HG03439 (cell line): Measurements from ENCODE around the gene SRGAP3.
"Not testable (repeated sequence)": the region's sequence is repeated elsewhere in the genome, so short reads cannot be mapped to it uniquely, and the experiment has no call there.

Source experiments
- ATAC-seq: cut with Tn5 transposase; IDR thresholded peaks from one replicate; pipeline ENCODE4 v1.9.1; 2021; ENCODE audit warnings: mild to moderate bottlenecking, moderate library complexity; ENCODE audit not compliant: unreplicated experiment

SRGAP3 gene

DNA sequence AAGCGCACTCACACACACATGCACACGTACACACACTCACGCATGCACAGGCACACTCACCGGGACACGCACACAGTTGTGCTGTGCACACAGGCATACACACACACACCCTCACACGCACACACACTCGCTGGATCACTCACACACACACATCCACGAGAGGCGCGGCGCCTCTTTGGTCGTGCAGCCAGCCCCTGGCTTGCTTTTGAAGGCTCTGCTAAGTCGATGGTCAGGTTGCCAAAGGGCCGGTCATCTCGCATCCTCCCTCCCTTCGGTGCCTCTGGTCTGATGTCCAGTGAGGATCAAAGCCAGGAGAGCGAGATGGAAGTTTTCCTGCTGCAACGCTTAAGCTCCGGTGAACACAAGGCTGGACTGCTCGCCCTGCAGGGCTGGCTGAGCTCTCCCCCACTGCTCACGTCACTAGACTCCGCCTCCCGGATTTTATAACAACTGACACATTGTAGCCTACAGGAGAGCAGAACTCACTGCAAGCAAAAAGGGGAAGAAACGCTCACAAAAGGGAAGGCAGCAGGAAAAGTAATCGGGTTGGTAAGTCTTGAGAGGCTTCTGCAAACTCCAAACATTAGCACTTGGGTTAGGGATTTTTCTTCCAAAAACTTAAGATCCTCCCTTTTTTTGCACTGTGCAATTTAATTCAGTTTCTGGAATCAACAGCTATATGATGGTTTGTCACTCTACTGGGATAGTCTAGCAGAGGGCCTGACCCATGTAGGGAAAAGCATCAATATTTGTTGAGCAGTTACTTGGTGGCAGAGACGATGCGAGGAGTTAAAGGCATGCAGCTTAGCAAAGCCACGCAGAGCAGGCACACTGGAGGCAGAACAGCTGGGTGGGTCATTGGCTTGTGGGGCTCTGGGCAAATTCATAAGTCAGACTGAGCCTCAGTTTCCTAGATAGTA is at the start of gene SRGAP3:
Gene SRGAP3 (minus strand): TSS at position 374 of the 920 bp plus-strand sequence. CDS start 695 bp downstream, outside the sequence.
- peak; percentile 100 for ATAC-seq

DNA sequence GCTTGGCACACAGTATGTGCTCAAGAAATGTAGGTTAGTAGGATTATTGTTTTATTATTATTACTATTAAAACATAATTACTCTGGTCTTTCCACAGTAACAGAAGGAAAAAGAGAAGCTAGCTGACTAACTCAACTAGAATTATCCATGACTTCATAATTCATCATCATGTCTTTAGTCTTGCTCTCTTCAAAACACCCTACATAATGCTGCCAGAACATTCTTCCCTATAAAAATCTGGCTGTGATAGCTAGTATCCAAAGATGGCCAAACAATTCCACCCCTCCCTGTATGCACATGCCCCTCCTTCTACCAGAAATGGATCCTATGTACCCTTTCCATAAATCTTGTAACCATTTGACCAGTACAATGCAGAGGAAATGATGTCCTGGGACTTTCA is 48.8 kb upstream of the SRGAP3 start:
- no peak for ATAC-seq

DNA sequence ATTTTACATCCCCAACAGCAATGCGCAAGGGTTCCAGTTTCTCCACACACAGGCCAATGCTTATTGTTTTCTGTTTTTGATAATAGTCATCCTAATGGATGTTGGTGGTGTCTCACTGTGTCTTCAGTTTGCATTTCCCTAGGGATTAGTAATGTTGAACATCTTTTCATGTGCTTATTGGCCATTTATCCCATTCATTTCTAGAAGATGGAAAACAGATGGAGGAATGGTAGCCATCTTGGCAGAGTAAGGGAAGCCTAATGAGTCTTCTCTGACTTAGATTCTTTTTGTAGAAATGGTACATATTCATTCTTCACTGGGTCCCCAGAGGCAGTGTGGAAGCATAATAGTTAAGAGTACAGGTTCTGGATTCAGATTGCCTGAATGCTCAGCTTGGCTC is 46.8 kb upstream of the SRGAP3 start:
- no peak for ATAC-seq

DNA sequence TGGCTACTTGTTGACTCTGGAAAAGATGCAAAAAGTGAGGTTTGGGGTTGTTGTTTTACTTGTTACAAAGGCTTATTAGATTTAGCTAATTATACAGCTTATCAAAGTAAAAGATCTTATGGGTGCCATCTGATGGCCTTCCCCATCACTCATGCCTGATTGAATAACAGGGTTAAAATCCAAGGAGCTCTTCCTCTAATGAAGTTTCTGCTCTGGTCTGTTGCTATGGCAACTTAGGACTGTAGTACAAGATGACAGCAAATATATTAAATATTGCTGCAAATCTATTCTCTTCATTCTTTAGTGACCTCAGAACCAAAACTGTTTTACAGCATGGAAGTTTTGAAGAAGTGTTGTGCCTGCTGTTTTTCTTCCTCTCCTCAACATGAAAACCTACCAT is 45.6 kb upstream of the SRGAP3 start:
- no peak for ATAC-seq

DNA sequence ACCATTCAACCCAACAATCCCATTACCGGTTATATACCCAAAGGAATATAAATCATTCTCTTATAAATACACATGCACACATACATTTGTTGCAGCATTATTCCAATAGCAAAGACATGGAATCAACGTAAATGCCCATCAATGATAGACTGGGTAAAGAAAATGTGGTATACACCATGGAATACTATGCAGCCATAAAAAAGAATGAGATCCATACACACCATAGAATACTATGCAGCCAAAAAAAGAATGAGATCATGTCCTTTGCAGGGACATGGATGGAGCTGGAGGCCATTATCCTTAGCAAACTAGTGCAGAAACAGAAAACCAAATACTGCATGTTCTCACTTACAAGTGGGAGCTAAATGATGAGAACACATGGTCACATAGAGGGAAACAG is 44.5 kb upstream of the SRGAP3 start:
- not testable (repeated sequence) for ATAC-seq

DNA sequence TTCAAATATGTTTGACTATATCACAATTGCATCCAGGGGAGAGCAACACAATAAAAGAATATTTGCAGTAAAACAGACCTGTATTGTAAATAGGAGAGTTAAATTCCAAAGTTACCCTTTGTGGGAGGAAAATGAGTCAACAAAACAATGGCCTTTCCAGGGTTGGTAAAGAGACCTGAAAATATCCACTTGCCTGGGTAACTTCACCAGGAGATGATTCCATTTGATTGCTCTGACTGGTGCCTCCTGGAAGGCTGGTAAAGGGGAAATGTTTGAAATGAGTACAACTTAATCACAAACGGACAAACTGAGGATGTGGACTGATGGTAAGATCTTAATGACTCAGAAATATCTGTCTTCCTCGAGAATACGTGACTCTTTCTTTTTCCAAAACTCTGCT is 43.6 kb upstream of the SRGAP3 start:
- ATAC-seq: no peak

DNA sequence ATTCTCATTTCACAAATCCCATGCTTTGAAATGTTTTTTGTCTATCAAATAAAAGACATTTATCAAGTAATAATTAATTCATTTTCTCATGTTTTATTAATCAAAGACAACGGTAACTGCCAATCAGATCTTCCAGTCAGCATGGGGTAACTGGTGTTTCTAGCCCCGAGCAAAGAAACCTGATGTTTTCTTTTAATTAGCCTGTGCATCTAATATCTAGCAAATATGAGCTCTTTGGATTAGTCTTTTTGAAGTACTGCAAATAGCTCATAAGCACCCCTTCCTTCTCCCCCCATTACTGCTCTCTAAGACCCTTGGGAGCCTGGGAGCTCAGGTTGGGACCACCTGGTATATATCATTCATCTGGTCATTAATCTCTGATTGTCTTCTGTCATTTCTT is 43.1 kb upstream of the SRGAP3 start:
- no peak for ATAC-seq

DNA sequence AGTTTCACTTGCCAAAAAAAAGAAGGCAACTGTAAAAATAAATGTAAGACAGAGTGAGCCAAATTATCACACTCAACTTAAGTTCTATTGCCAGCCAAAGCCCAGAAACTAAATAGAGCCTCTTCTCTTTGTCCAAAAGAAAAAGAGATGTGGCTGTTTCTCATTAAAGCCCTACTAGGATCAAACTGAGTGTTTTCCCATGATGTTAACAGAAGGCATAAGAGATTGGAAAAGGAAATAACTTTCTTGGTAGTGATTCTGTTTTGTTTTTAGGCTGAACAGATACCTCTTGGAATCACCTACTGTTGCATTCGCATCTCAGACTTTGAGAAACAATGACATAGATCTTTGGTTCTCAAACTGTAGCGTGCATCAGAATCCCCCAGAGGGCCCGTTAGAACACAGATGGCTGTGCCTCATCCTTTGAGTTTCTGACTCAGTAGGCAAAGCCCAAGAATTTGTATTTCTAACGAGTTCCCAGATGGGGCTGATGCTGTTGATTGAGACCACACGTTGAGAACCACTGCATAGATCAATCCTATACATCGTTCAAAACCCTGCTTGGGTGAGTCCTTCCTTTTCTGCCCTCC is 42.5 kb upstream of the SRGAP3 start:
- no peak for ATAC-seq

DNA sequence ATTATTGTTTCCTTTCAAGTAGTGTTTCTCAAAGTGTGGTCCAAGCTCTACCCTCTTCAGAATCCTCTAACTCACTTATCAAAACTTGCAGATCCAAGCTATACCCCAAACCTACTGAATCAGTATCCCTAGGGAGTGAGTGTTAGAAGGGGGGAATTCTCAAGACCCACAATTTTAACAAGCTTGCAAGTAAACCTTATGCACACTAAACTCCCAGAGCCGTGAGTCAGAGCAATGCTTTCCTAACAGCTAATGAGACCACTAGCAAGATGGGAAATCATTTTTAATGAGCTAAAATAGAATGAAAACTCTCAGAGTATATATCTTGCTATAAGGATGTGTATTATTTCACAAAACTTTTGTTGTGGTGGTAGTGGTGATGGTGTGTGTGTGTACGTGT is 41.1 kb upstream of the SRGAP3 start:
- no peak for ATAC-seq

DNA sequence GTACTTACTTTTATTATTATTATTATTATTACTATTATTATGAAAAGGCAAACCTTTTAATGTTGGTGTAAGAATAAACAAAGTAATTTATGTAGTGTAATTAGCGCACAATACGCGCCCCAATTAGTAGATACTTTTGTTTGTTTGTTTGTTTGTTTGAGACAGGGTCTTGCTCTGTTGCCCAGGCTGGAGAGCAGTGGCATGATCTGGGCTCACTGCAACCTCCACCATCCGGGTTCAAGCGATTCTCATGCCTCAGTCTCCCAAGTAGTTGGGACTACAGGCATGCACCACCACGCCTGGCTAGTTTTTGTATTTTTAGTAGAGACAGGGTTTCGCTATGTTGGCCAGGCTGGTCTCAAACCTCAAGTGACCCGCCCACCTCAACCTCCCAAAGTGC is 32.1 kb upstream of the SRGAP3 start:
- not testable (repeated sequence) for ATAC-seq

DNA sequence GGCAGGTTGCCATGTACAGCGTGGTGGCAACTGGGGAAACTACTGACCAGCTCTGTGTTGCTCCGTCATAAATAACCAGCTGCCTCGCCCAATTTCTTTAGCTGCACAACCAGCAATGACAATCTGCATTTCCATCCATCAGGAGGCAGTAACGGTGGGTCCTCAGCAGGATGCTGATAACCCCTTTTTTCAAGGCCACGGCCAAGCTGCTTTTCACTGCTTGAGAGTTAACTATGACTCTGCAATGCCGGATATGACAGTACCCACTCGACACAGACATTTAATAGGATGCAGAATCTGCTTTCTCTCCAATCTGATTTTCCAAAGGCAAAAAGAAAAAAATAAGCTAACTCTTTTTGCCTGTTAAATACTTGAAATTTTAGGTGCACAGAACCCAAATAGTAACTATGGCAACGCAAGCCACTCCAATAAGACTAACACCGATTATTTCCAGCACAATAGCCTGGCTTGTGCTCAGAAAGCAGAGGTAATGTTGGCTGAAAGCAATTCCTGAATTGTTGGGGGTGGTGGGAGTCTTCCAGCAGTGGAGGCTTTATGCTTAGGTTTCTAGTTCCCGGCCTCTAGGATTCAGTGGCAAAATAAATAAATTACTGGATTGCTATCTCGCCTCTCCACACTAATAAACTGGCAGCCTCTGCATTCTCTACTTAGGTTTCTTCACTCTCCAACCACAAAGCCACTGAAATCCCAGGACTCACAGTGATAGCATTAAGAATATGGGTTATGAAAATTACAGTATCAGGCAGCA is 31.2 kb upstream of the SRGAP3 start:
- ATAC-seq: no peak

DNA sequence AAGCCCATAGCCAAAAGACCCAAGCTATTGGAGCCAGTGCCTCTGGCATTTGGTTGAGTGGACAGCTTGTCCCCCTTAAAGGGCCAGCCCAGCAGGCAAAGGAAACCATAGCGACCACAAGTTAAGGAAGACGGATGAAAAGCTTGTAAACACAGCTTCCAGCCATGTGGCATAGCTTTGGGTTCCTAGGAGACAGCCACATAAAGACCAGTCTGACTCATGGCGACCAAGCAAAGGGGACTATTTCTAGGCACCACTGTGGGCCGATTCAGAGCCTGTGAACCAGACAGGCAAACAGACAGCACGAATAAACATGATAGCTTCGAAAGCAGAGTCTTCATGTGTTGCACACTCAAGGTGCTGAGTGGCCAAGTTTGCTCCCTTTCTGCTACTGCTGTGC is 30.5 kb upstream of the SRGAP3 start:
- ATAC-seq: no peak

DNA sequence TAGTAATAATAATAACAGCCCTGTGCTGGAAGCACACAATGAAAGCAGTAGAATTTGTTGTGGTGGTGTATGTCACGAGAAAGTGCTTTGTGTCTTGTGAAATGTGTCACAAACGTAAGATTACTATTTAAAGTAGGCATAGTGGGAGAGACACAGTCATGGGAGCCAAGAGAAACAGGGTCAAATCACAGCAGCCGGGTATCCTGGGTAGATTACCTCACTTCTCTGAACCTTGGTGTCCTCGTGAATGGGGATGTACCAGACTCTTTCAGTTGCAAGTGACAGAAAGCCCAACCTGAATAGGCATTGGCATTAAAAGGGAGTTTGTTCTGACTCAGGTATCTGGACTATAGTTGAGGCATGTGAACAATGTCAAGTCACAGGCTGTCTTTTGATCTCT is 29.1 kb upstream of the SRGAP3 start:
- ATAC-seq: no peak

DNA sequence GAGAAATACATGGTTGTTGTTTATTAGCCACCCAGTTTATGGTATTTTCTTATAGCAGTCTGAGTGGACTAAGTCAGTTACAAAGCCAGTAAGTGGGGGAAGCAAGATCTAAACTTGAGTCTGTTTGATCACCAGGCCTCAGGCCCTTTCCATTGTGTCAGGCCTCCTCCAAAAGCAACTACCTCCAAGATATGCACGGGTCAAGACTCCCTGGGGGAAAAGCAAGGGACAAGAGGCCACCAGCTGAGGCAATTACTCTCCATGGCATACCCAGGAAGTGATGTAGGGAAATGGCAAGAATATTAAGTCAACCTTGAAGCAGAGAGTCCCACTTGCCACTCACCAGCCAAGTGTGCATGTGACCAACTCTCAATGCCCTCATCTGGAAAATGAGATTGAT is 28.6 kb upstream of the SRGAP3 start:
- no peak for ATAC-seq

DNA sequence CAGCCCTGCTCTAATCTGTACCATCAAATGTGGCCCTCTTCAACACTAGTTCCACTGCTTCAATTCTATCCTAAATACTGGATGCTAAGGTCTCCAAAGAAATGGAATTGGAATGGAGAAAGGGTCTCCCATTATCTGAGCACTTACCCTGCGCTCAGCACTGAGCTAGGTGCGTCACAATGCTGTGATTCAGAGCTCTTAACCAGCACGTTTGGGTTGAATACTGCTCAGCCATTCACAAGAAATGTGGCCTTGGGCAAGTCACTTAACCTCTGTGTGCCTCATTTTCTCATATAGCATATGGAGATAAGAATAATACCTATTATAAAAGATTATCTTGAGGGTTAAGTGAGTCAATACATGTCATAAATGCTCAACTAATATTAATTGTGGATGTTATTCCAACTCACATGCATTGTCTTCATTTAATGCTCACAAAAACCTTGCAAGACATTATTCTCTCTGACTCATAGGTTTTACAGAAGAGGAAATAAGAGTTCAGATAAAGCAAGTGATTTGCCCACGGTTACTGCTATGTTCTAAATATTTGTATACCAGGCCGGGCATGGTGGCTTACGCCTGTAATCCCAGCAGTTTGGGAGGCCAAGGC is 27.4 kb upstream of the SRGAP3 start:
- no peak for ATAC-seq

DNA sequence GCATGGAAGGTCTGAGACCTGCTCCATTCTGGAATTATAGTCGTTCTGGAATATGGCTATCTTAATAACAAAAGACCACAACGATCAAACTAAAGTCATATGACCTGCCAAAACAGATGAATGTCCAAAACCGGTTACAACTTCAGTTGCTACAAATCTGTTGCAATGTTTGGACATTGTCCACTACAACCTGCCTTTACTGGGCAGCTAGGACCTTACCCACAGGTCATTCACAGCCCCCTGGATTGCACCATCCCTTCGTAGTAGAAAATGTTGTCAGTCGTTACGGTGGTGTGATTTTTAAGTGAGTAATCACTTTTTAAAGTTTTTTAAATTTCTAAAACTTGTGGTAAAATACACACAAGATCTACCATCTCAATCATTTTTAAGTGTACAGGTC is 22.5 kb upstream of the SRGAP3 start:
- no peak for ATAC-seq

DNA sequence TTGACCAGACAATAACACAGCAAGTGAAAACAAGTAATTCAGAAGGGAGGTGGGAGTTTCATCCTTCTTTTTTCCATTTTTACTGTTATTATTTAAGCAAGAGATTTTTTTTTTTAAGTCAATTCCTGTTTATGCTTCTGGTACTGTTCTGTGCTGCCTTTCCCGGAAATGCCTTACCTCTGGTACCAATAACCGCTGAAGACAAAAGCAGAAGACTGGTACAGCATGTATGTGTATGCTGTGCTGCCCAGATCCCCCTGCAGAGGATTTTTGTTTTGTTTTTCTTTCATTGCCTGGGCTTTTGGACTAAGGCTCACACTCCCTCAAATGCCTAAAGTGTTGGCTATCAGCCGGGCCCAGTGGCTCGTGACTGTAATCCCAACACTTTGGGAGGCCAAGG is 21.3 kb upstream of the SRGAP3 start:
- no peak for ATAC-seq

DNA sequence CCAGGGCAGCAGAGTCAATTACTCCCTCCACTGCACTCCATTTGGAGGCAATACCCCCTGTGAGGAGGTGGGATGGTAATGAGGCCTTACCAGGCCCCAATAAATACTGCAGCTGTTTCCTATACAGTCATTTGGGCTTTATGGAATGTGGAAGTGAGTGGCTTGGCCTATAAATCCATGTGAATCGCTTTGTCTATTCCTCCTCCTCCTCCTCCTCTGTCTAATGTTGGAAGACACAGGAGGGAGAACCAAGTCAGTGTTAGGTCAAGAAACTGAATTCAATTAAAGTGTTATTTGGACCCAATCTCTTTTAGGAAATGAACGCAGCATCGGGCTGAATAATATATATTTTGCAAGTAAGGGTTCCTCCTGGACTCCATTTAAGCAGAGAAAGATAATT is 17.3 kb upstream of the SRGAP3 start:
- ATAC-seq: no peak

DNA sequence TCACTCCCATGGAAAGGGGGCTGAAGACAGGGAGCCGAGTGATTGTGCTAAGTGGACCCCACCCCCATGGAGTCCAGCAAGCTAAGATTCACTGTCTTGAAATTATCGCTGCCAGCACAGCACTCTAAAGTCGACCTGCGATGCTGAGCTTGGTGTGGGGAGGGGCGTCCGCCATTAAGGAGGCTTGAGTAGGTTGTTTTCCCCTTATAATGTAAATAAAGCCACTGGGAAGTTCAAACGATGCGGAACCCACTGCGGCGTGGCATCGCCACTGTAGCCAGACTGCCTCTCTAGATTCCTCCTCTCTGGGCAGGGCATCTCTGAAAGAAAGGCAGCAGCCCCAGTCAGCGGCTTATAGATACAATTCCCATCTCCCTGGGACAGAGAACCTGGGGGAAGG is 10.9 kb upstream of the SRGAP3 start:
- no peak for ATAC-seq

DNA sequence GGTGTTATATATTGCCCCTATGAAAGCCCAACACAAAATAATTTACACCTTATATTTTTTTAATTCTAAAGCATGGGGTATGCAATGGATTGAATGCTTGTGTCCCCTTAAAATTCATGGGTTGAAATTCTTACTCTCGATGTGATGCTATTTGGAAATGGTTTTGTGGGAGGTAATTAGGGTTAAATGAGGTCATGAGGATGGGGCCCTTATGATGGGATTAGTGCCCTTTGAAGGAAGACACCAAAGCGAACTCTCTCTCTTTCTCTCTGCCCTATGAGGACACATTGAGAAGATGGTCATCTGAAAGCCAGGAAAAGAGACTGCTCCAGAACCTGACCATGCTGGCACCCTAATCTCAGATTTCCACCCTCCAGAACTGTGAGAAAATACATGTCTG is 7.6 kb upstream of the SRGAP3 start:
- no peak for ATAC-seq

DNA sequence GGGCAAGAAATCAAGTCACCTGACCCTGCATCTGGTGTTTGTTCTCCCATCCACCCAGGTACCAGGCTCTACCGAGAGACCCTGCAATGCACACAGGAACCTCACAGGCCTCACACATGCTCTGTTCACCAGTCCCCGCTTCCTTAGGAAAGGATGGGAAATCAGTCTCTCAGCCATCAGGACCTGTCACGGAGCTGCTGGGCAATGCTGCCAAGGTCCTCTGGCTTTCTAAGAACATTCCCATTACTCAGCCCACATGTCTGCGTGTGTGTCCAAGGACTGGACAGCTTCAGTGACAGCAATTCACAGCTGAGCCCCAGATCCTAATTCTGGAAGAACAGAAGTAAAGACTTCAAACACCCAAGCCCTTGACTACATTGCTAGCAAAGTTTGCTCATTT is 6.5 kb upstream of the SRGAP3 start:
- ATAC-seq: no peak
